ENCODE measurements around the gene SPDYE4.

GRCh38 chr17:8793649-8794048, 35.3 kb upstream of the SPDYE4 start:
- TF ChIP-seq CTCF (IDR thresholded peaks at IDR 0.05) (no peak), ZFX (IDR thresholded peaks at IDR 0.05; ENCODE audit: borderline replicate concordance) (no peak)

All from 22Rv1 (cell line).